Measurements from ENCODE around the gene CWC22. TPM values are rescaled to one million over a fixed set of nuclear protein-coding genes. Genes with fewer than 3 reads are reported as not detected.

Gene CWC22
- total RNA-seq, 4 donors from 2014 or later: 7.5 to 19.9 (median 16.4) TPM

GRCh38 chr2:179946346-179946745, 60.8 kb downstream of the CWC22 start:
- Histone ChIP-seq H3K9me3 (no peaks in the 10 kb centered on the region), H3K27ac (no peak overlapping the region), H3K4me1 (peaks cover 0 to 10% (median 0%) of the 10 kb centered on the region in 4 donors), H3K27me3 (no peaks in the 10 kb centered on the region), H3K4me3 (no peak overlapping the region), H3K36me3 (peaks cover 0 to 27% (median 11%) of the 10 kb centered on the region in 4 donors)
- no peak for TF ChIP-seq EP300 (IDR thresholded peaks at IDR 0.05; ENCODE audit: low read depth)
- TF ChIP-seq POLR2AphosphoS5 (IDR thresholded peaks at IDR 0.05): no peak
- TF ChIP-seq CTCF (IDR thresholded peaks at IDR 0.05): no peak
- TF ChIP-seq POLR2A (IDR thresholded peaks at IDR 0.05): no peak
- in situ Hi-C loops (cut with MboI; ENCODE audit: low pct_ligation_motif_present in 1 of 4, low pct_unique_long_range_greater_than_20kb in 1 of 4, low sequenced_read_pairs in 3 of 4) (no loop called here), intact Hi-C loops (cut with DNase I; ENCODE audit: low total_unique reads) (no loop called here)
- 94 to 99% methylated on average over 2 to 4 of the region's 4 CpGs for WGBS, 2 donors (ENCODE audit: low coverage in 1 of 2)
- DNase-seq: no peak

- H3K36me3 ChIP-seq: no peaks in the 10 kb centered on the region
- intact Hi-C loops (cut with DNase I; ENCODE audit: low total_unique reads): no loop called here
- H3K27ac ChIP-seq: no peak overlapping the region
- no peaks in the 10 kb centered on the region for H3K4me1 ChIP-seq
- H3K4me3 ChIP-seq: no peak overlapping the region
- no peak for TF ChIP-seq EP300 (IDR thresholded peaks at IDR 0.05; ENCODE audit: low read depth)
- TF ChIP-seq POLR2A (IDR thresholded peaks at IDR 0.05): no peak
- TF ChIP-seq CTCF (IDR thresholded peaks at IDR 0.05): no peak
- TF ChIP-seq POLR2AphosphoS5 (IDR thresholded peaks at IDR 0.05): no peak
- no peaks in the 10 kb centered on the region for H3K9me3 ChIP-seq
- in situ Hi-C loops (cut with MboI; ENCODE audit: low pct_ligation_motif_present in 1 of 4, low pct_unique_long_range_greater_than_20kb in 1 of 4, low sequenced_read_pairs in 3 of 4): no loop called here
- no peaks in the 10 kb centered on the region for H3K27me3 ChIP-seq
- DNase-seq: no peak
- WGBS, 2 donors (ENCODE audit: low coverage in 1 of 2): 27 to 62% methylated on average over 4 to 5 of the region's 5 CpGs
Observed at GRCh38 chr2:179939259-179939658, 67.8 kb downstream of the CWC22 start.

- in situ Hi-C loops (cut with MboI; ENCODE audit: low pct_ligation_motif_present in 1 of 4, low pct_unique_long_range_greater_than_20kb in 1 of 4, low sequenced_read_pairs in 3 of 4): no loop called here
Observed at GRCh38 chr2:179938026-179938425, 69.1 kb downstream of the CWC22 start.

GRCh38 chr2:179936654-179937053, 70.4 kb downstream of the CWC22 start:
- no peak overlapping the region for H3K4me3 ChIP-seq
- intact Hi-C loops (cut with DNase I; ENCODE audit: low total_unique reads) (no loop called here), in situ Hi-C loops (cut with MboI; ENCODE audit: low pct_ligation_motif_present in 1 of 4, low pct_unique_long_range_greater_than_20kb in 1 of 4, low sequenced_read_pairs in 3 of 4) (no loop called here)
- TF ChIP-seq POLR2A (IDR thresholded peaks at IDR 0.05) (no peak), CTCF (IDR thresholded peaks at IDR 0.05) (peak in 3 of 5 experiments; percentile 41 to 49 (median 41))
- no peaks in the 10 kb centered on the region for H3K9me3 ChIP-seq
- no peaks in the 10 kb centered on the region for H3K36me3 ChIP-seq
- peak; percentile 29 for DNase-seq
- WGBS, 2 donors (ENCODE audit: low coverage in 1 of 2): 87 to 89% methylated on average over 3 of the region's 3 CpGs
- H3K27ac ChIP-seq: no peak overlapping the region
- H3K4me1 ChIP-seq: peaks cover 0 to 9% (median 2%) of the 10 kb centered on the region in 4 donors
- H3K27me3 ChIP-seq: no peaks in the 10 kb centered on the region

More at GRCh38 chr2:179938026-179938425, 69.1 kb downstream of the CWC22 start:
- TF ChIP-seq EP300 (IDR thresholded peaks at IDR 0.05; ENCODE audit: low read depth) (no peak), CTCF (IDR thresholded peaks at IDR 0.05) (no peak), POLR2AphosphoS5 (IDR thresholded peaks at IDR 0.05) (no peak), POLR2A (IDR thresholded peaks at IDR 0.05) (no peak)
- Histone ChIP-seq H3K27ac (no peak overlapping the region), H3K27me3 (no peaks in the 10 kb centered on the region), H3K36me3 (no peaks in the 10 kb centered on the region), H3K9me3 (no peaks in the 10 kb centered on the region), H3K4me3 (no peak overlapping the region), H3K4me1 (no peaks in the 10 kb centered on the region)
- 88 to 93% methylated on average over 2 of the region's 2 CpGs for WGBS, 2 donors (ENCODE audit: low coverage in 1 of 2)
- DNase-seq: no peak
- intact Hi-C loops (cut with DNase I; ENCODE audit: low total_unique reads): no loop called here

Data from transverse colon (tissue), 4 donors.